Thoracic aorta (tissue), 2 donors: ENCODE results near the gene FIBP. TPM values are rescaled to one million over a fixed set of nuclear protein-coding genes. Genes with fewer than 3 reads are reported as not detected.
A peak's percentile ranks its signal among the peaks of the same experiment; 100 is the strongest.

Source experiments
- ATAC-seq: fragments of 150-250 bp; one replicate; pipeline ENCODE4 v1.8.0; 2017; ENCODE audit warnings: low read depth; ENCODE audit not compliant: insufficient number of reproducible peaks, low FRiP score
- DNase-seq: peaks from one replicate; pipeline ENCODE4 v3.0.0-alpha.2; 2020; ENCODE audit warnings: low spot score
- H3K27ac ChIP-seq, 2 donors: fragments of 200-600 bp; sonication (generic); 1 replicate in 1 of 2; 2 replicates in 1 of 2; pipeline ENCODE4 v1.5.1; 2016; ENCODE audit warnings: mild to moderate bottlenecking in 2 of 2, moderate library complexity in 2 of 2
- H3K27me3 ChIP-seq: fragments of 200-600 bp; sonication (generic); replicated peaks from 2 replicates; pipeline ENCODE4 v1.6.0; 2016; ENCODE audit warnings: mild to moderate bottlenecking; ENCODE audit not compliant: insufficient read depth
- H3K36me3 ChIP-seq: fragments of 200-600 bp; sonication (generic); one replicate; pipeline ENCODE4 v1.5.1; 2016
- H3K4me1 ChIP-seq, 2 donors: fragments of 200-600 bp; sonication (generic); 1 replicate in 1 of 2; 2 replicates in 1 of 2; pipeline versions ENCODE4 v1.5.1 to v1.6.0; 2016; ENCODE audit warnings: low read depth in 2 of 2, mild to moderate bottlenecking in 1 of 2; ENCODE audit not compliant: control insufficient read depth in 1 of 2
- H3K4me3 ChIP-seq: fragments of 200-600 bp; sonication (generic); 2 replicates; pipeline ENCODE4 v1.5.1; 2016; ENCODE audit warnings: mild to moderate bottlenecking
- H3K9me3 ChIP-seq: fragments of 200-600 bp; sonication (generic); 2 replicates; pipeline ENCODE4 v1.5.1; 2016
- total RNA-seq, 2 donors: library from RNA; depleted of rRNA; stranded (reverse); fragments of >200 nt; gene quantifications; one replicate each; pipeline versions ENCODE4 v1.1.0 to v1.2.3, GENCODE V29; 2016
- TF ChIP-seq, protein P1 (sequence below): fragments of 200-600 bp; sonication (generic); IDR thresholded peaks from one replicate; pipeline ENCODE4 v1.5.1; 2019; ENCODE audit warnings: antibody characterized with exemption

The FIBP gene
- total RNA-seq, 2 donors from 2014 or later: 50.4 to 111 TPM

GRCh38 chr11:65864706-65865471 is 23.4 kb downstream of the FIBP start:
- TF ChIP-seq, protein P1, sequence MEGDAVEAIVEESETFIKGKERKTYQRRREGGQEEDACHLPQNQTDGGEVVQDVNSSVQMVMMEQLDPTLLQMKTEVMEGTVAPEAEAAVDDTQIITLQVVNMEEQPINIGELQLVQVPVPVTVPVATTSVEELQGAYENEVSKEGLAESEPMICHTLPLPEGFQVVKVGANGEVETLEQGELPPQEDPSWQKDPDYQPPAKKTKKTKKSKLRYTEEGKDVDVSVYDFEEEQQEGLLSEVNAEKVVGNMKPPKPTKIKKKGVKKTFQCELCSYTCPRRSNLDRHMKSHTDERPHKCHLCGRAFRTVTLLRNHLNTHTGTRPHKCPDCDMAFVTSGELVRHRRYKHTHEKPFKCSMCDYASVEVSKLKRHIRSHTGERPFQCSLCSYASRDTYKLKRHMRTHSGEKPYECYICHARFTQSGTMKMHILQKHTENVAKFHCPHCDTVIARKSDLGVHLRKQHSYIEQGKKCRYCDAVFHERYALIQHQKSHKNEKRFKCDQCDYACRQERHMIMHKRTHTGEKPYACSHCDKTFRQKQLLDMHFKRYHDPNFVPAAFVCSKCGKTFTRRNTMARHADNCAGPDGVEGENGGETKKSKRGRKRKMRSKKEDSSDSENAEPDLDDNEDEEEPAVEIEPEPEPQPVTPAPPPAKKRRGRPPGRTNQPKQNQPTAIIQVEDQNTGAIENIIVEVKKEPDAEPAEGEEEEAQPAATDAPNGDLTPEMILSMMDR: no peak
- ATAC-seq (no peak), DNase-seq (no peak)
- Histone ChIP-seq H3K9me3 (no peaks in the 10 kb centered on the region), H3K27ac (no peak overlapping the region), H3K36me3 (peaks cover 68% of the 10 kb centered on the region), H3K4me3 (no peak overlapping the region), H3K4me1 (peaks cover 11 to 28% of the 10 kb centered on the region in 2 donors), H3K27me3 (no peaks in the 10 kb centered on the region)

GRCh38 chr11:65863889-65864705 is 24.2 kb downstream of the FIBP start:
- H3K27me3 ChIP-seq: no peaks in the 10 kb centered on the region
- TF ChIP-seq, protein P1: no peak
- peaks cover 63% of the 10 kb centered on the region for H3K36me3 ChIP-seq
- H3K4me1 ChIP-seq: peaks cover 11 to 27% of the 10 kb centered on the region in 2 donors
- H3K4me3 ChIP-seq: no peak overlapping the region
- no peak overlapping the region for H3K27ac ChIP-seq
- DNase-seq (no peak), ATAC-seq (no peak)
- no peaks in the 10 kb centered on the region for H3K9me3 ChIP-seq

DNA sequence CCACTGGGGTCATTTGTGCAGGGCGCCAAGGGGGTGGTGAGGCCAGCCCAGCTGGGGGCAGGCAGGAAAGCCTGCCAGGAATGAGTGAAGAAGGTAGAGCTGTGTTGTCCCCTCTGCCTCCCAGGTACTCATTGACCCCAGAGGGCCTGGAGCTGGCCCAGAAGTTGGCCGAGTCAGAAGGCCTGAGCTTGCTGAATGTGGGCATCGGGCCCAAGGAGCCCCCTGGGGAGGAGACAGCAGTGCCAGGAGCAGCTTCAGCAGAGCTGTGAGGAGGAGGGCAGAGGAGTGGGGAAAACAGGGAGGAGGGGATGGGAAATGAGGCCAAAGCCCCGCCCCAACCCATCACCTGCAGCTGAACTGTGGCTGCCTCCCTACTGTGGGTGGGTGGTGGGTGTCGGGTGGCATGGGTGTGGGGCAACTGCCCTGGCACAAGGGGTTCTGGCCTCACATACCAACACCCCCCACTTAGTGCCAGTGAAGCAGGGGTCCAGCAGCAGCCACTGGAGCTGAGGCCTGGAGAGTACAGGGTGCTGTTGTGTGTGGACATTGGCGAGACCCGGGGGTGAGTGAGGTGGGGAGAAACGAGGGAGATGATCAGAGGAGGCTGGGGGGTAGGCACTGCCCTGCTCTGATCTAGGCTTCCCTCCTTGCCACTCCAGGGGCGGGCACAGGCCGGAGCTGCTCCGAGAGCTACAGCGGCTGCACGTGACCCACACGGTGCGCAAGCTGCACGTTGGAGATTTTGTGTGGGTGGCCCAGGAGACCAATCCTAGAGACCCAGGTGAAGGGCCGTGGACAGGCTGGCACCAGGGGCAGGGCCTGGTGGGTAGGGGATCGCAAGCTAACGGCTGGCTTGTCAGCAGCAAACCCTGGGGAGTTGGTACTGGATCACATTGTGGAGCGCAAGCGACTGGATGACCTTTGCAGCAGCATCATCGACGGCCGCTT is 25.1 kb downstream of the FIBP start:
- no peaks in the 10 kb centered on the region for H3K9me3 ChIP-seq
- TF ChIP-seq, protein P1: no peak
- DNase-seq (no peak), ATAC-seq (no peak)
- H3K36me3 ChIP-seq: peaks cover 62% of the 10 kb centered on the region
- no peaks in the 10 kb centered on the region for H3K27me3 ChIP-seq
- H3K4me3 ChIP-seq: no peak overlapping the region
- H3K4me1 ChIP-seq: peaks cover 11 to 27% of the 10 kb centered on the region in 2 donors
- peak overlapping the region in 1 of 2 donors; percentile 100 for H3K27ac ChIP-seq

DNA sequence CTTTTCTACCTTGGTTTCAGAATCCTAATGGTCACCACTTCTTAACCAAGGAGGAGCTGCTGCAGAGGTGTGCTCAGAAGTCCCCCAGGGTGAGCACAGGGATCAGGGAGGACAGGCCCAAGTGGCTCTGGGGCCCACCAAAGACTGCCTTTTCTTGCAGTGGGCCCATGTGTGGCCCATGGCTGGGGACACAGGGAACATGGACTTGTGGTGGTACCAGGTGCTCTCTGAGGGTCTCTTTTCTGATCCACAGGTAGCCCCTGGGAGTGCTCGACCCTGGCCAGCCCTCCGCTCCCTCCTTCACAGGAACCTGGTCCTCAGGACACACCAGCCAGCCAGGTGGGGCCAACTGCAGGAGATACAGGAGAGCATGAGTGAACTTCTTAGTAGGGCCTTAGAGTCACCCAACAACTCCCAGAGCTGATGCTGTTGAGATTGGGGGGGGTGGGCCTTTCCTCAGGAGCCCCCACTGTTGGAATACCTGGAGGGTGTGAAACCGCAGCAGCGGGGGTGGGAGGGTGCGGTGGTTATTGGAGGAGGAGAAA is 26.0 kb downstream of the FIBP start:
- Histone ChIP-seq H3K9me3 (no peaks in the 10 kb centered on the region), H3K36me3 (peaks cover 54% of the 10 kb centered on the region), H3K27ac (peak overlapping the region; percentile 98 to 100), H3K4me3 (no peak overlapping the region), H3K4me1 (peaks cover 11 to 24% of the 10 kb centered on the region in 2 donors), H3K27me3 (no peaks in the 10 kb centered on the region)
- no peak for DNase-seq
- no peak for ATAC-seq
- TF ChIP-seq, protein P1: no peak
